Naive B cell (primary cell): ENCODE data around the gene INTS11. TPM values are rescaled to one million over a fixed set of nuclear protein-coding genes. Genes with fewer than 3 reads are reported as not detected.
"Not testable (repeated sequence)": the region's sequence is repeated elsewhere in the genome, so short reads cannot be mapped to it uniquely, and the experiment has no call there.

Source experiments
- ATAC-seq, 2 donors: fragments of 150-1000 bp; cut with Tn5 transposase; 2 replicates each; pipeline ENCODE4 v1.10.0; 2021; ENCODE audit warnings: low read depth in 2 of 2, mild to moderate bottlenecking in 2 of 2, moderate library complexity in 2 of 2
- DNase-seq: peaks from one replicate; pipeline ENCODE4 v3.0.0; 2022
- H3K27ac Mint-ChIP-seq, 6 donors: one replicate each; pipeline ENCODE4 v1.8.0; 2020 to 2022; ENCODE audit warnings: mild to moderate bottlenecking in 6 of 6, mixed read lengths in 6 of 6, moderate library complexity in 5 of 6, inconsistent platforms in 2 of 6
- H3K27me3 Mint-ChIP-seq, 3 donors: one replicate each; pipeline ENCODE4 v1.8.0; 2021 to 2022; ENCODE audit warnings: mixed read lengths in 3 of 3, mild to moderate bottlenecking in 1 of 3
- H3K36me3 Mint-ChIP-seq, 2 donors: one replicate each; pipeline ENCODE4 v1.8.0; 2020 to 2022; ENCODE audit warnings: mixed read lengths in 2 of 2, inconsistent platforms in 1 of 2, mild to moderate bottlenecking in 1 of 2
- H3K4me1 Mint-ChIP-seq, 3 donors: one replicate each; pipeline ENCODE4 v1.8.0; 2020 to 2022; ENCODE audit warnings: mixed read lengths in 3 of 3, inconsistent platforms in 1 of 3, mild to moderate bottlenecking in 1 of 3, moderate library complexity in 1 of 3
- H3K4me3 Mint-ChIP-seq, 8 donors: one replicate each; pipeline ENCODE4 v1.8.0; 2020 to 2022; ENCODE audit warnings: mild to moderate bottlenecking in 8 of 8, mixed read lengths in 8 of 8, moderate library complexity in 8 of 8, inconsistent platforms in 2 of 8
- H3K9me3 Mint-ChIP-seq, 7 donors: one replicate each; pipeline ENCODE4 v1.8.0; 2020 to 2022; ENCODE audit warnings: mixed read lengths in 7 of 7, mild to moderate bottlenecking in 5 of 7, inconsistent platforms in 2 of 7, moderate library complexity in 1 of 7
- polyA plus RNA-seq, 6 donors: library from polyadenylated mRNA; unstranded; fragments of 300-500 nt; fragmentation: Illumina TruSeq; gene quantifications; one replicate each; pipeline ENCODE4 v1.2.3, GENCODE V29; 2021; ENCODE audit warnings: low read depth in 6 of 6

Gene INTS11
- polyA plus RNA-seq: 10 to 100 TPM; 45.9 to 61.5 (median 54.3) TPM

DNA sequence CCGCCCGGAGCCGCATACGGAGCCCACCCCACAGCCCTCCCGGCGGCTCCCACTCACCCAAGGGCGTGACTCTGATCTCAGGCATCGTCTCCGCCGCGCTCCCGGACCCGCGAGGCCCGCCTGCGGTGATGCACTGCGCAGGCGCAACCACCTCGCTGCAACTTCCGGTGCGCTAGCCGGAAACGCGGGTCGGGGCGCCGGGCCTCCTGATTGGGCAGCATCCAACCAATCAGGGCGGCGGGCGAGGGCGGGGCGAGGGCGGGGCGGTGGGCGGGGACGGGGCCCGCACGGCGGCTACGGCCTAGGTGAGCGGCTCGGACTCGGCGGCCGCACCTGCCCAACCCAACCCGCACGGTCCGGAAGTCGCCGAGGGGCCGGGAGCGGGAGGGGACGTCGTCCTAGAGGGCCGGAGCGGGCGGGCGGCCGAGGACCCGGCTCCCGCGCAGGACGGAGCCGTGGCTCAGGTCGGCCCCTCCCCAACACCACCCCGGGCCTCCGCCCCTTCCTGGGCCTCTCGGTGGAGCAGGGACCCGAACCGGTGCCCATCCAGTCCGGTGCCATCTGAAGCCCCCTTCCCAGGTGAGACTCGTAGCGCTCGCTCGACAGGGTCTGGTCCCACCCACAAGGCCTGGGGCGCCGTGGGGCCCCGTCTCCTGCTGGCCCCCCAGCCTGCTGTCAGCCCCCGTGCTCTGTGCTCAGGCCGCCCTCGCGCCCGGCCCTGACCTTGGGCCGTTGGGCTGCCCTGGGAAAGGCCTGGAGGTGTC lies at the start of gene INTS11, which contains the start of gene CPTP:
Gene INTS11, minus strand, starts transcription at position 137 of the 764 bp plus-strand sequence. Its CDS starts 52 bp downstream, at position 85.
Gene CPTP, plus strand, starts transcription at position 279 of the 764 bp plus-strand sequence. CDS start 2,109 bp downstream, outside the sequence.
- Mint-ChIP-seq H3K27me3 (no peaks in the 10 kb centered on the region), H3K36me3 (no peaks in the 10 kb centered on the region), H3K4me1 (peaks cover 19 to 41% (median 26%) of the 10 kb centered on the region in 3 donors), H3K9me3 (no peaks in the 10 kb centered on the region), H3K27ac (peak within 1 kb of the TSS in 5 of 6 donors; percentile 2 to 98 (median 81)), H3K4me3 (peak within 1 kb of the TSS; percentile 85 to 96 (median 90))
- peak; percentile 94 for DNase-seq
- peak; percentile 87 to 91 for ATAC-seq

DNA sequence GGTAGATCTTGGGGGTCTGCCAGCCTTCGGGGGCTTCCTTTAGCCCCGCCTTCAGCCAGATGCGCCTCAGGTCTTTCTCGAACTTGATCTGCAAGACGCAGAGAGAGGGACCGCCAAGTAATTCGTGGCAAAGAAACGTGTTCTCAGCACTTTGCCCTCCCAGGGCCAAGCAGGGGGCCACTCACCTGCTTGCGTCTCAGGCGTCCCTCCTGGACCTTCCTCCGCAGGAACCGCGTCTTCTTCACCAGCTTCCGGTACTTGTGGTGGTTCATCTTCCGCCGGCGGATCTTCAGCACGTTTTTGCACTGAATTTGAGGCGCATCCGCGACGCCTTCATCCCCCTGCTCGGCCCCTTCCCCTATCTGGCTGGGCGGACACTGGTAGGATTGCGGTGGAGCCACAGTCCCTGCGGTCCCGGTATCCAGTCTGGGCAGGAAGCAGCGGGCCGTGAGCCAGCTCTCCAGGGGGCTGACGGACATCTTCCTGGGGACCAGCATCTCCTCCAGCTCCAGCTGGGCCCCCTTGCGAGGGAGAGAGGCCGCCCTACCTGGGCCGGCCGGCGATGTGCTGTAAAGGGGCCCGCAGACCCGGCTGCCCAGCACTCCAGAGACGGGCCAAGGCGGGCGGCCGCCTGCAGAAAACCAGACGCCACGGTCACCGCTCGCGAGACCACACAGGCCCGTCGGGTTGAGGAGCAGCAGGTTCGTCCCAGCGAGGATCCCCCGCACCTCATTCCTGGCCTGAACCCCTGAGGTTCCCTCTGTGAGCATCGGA lies 49.5 kb upstream of the INTS11 start:
- Mint-ChIP-seq H3K4me3 (peak overlapping the region; percentile 63 to 95 (median 92)), H3K36me3 (no peaks in the 10 kb centered on the region), H3K27ac (peak overlapping the region in 4 of 6 donors; percentile 24 to 97 (median 78)), H3K27me3 (no peaks in the 10 kb centered on the region), H3K4me1 (peaks cover 7 to 25% (median 18%) of the 10 kb centered on the region in 3 donors), H3K9me3 (no peaks in the 10 kb centered on the region)
- DNase-seq (no peak), ATAC-seq (no peak)

DNA sequence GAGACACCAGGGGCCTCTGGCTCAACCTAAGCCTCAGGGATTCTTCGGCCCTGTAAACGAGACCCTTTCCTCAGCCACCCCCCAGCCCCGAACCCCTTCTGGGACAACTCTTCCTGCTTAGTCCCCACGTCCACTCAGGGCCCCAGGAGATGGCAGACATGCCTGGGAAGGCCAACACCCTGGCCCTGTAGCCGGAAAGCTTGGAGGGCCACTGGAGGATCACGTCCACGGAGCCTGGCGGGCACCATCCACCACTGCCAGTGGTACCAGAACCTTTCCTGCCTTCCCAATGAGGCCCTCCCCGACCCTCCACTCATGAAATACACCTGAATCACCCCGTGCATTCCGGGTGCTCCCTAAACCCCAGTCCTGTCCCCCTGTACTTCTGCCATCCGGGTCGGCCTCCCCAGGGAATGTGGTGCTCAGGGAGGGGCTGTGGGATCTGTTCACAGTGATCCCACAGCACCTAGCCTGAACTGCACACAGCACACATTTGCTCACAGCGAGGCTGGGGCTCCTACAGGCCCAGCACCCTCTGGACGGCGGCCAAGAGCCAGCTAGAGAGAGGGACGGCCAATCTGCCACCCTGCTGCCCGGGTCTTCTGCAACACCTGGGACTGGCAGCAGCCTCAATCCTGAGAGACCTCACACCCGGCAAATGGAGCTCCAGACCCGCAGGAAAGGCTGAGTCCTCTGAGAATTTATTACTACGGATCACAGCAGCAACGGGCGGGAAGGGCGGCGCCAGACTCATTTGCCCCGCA lies 48.8 kb upstream of the INTS11 start:
- DNase-seq (no peak), ATAC-seq (no peak)
- H3K4me3 Mint-ChIP-seq: peak overlapping the region; percentile 30 to 95 (median 76)
- H3K9me3 Mint-ChIP-seq: no peaks in the 10 kb centered on the region
- no peaks in the 10 kb centered on the region for H3K27me3 Mint-ChIP-seq
- peak overlapping the region in 4 of 6 donors; percentile 19 to 97 (median 58) for H3K27ac Mint-ChIP-seq
- H3K4me1 Mint-ChIP-seq: peaks cover 7 to 25% (median 18%) of the 10 kb centered on the region in 3 donors
- no peaks in the 10 kb centered on the region for H3K36me3 Mint-ChIP-seq

DNA sequence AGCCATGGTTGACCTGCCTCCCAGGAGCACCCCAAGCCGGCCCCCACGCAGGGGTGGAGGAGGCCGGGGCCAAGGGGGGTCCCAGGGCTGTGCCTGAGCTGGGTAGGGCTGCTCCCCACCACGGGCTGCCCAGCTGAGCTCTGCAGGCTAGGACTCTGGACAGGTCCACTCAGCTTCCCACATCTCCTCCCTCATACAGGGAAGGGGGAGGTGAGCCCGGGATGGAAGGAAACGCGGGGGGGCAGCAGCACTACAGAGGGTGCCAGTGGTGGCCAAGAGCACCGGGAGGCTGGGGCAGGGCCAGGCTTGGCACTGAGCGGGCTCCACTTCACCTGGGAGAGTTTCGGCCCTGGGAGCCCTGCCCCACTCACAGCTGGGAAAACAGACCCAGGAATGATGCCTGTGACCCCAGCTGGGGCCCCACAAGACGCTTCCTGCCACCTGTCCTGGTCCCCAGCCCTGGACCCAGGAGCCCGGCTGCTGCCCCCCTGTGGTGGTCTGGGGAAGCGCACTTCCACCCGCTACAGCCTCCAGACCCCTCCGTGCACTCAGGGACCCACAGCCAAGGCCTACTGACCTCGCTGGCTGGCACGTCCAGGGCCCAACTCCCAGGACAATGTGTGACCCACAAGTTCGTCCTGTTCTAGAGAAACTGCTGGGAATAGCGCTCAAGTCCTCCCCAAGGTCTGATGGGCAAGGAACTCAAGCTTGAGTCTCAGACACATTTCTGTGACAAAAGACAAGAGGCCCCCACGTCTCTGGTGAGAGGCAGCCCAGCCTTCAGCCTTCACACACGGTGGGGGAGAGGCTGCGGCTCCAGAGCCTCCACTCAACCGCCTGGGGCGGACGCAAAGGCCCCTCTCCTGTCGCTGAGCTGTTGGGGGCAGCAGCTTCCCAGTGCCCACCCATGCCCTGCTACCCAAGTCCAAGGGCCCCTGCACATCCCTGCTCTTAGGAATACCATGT lies 47.6 kb upstream of the INTS11 start:
- H3K36me3 Mint-ChIP-seq: no peaks in the 10 kb centered on the region

DNA sequence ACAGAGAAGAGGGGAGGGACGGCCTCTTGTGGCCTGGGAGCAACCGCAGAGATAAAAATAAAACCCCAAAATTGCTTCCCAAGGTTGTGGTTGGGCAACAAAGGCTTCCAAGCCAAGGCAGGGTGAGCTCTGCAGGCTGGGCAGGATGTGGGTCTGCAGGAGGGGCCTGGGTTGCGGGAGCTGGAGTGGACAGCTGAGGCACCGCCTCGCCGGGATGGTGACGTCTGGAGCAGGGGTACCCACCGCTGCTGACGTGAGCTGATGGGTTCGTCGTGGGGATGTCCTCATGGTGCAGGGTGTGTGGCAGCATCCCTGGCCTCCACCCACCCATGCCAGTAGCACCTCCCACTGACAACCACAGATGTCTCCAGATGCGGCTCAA lies 46.9 kb upstream of the INTS11 start:
- DNase-seq (no peak), ATAC-seq (no peak)
- no peaks in the 10 kb centered on the region for H3K36me3 Mint-ChIP-seq
- no peaks in the 10 kb centered on the region for H3K9me3 Mint-ChIP-seq
- H3K4me3 Mint-ChIP-seq: peak overlapping the region in 1 of 8 donors; percentile 79
- peaks cover 7 to 24% (median 18%) of the 10 kb centered on the region in 3 donors for H3K4me1 Mint-ChIP-seq
- no peaks in the 10 kb centered on the region for H3K27me3 Mint-ChIP-seq
- H3K27ac Mint-ChIP-seq: no peak overlapping the region

More for the DNA sequence above, 47.6 kb upstream of the INTS11 start:
- peak; percentile 24 for ATAC-seq
- peak; percentile 73 for DNase-seq
- no peaks in the 10 kb centered on the region for H3K9me3 Mint-ChIP-seq
- no peaks in the 10 kb centered on the region for H3K27me3 Mint-ChIP-seq
- H3K27ac Mint-ChIP-seq: peak overlapping the region in 3 of 6 donors; percentile 14 to 60 (median 20)
- H3K4me1 Mint-ChIP-seq: peaks cover 7 to 25% (median 18%) of the 10 kb centered on the region in 3 donors
- H3K4me3 Mint-ChIP-seq: peak overlapping the region; percentile 9 to 79 (median 52)

DNA sequence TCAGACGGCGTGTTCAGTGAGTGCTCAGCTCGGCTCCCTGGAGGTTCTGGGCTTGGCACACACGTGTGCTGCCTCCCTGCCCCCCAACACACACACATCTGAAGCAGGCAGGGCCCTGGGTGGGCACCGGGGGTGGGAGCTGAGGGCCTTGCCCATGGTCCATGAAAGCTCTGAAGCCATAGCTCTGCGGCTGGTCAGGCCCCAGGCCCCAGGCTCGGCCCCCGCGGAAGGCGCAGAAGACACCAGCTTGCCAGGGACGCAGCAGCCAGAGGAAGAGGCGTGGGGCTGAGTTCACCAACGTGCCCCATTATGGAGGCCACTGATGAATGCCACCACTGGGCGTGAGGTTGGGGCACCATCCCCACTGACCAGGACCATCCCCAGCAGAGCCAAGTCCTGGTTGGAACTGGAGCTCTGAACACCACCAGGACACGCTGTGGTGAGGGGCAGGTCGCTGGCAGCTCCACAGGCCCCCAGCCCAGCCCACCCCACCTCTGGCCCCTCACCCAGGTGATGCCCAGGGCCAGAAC lies 46.4 kb upstream of the INTS11 start:
- ATAC-seq: no peak
- H3K4me1 Mint-ChIP-seq: peaks cover 7 to 20% (median 18%) of the 10 kb centered on the region in 3 donors
- H3K27ac Mint-ChIP-seq: no peak overlapping the region
- no peak for DNase-seq
- no peaks in the 10 kb centered on the region for H3K9me3 Mint-ChIP-seq
- peak overlapping the region in 1 of 8 donors; percentile 29 for H3K4me3 Mint-ChIP-seq
- no peaks in the 10 kb centered on the region for H3K36me3 Mint-ChIP-seq
- H3K27me3 Mint-ChIP-seq: no peaks in the 10 kb centered on the region

DNA sequence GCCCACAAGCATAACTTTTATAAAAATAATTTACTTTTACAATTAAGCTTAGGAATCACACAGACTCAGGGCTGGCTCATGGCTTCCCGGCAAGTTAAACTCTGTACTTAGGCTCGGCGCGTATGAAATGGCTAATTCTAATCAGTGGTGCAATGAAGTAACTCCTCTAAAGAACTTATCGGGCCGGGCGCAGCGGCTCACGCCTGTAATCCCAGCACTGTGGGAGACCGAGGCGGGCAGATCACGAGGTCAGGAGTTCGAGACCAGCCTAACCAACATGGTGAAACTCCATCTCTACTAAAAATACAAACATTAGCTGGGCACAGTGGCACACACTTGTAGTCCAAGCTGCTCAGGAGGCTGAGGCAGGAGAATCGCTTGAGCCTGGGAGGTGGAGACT lies 45.6 kb upstream of the INTS11 start:
- not testable (repeated sequence) for DNase-seq, ATAC-seq, H3K27me3 Mint-ChIP-seq, H3K9me3 Mint-ChIP-seq, H3K36me3 Mint-ChIP-seq
- H3K27ac Mint-ChIP-seq: peak overlapping the region in 1 of 6 donors; percentile 49
- peak overlapping the region in 1 of 8 donors; percentile 30 for H3K4me3 Mint-ChIP-seq
- peaks cover 3 to 18% (median 15%) of the 10 kb centered on the region in 3 donors for H3K4me1 Mint-ChIP-seq

DNA sequence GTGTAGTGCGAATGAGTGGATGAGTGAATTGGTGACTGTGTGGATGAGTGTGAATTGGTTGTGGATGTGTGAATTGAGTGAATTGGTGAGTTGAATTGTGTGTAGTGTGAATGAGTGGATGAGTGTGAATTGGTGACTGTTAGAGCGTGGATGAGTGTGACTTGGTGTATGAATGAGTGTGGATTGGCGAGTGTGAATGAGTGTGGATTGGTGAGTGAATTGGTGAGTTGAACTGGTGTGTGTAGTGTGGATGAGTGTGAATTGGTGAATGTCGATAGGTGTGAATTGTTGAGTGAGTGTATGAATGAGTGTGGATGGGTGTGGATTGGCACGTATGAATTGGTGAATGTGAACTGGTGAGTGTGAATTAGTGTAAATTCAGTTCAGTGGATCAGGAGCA lies 42.9 kb upstream of the INTS11 start:
- DNase-seq (no peak), ATAC-seq (no peak)
- Mint-ChIP-seq H3K27me3 (peaks cover 0 to under 1% (median under 1%) of the 10 kb centered on the region in 3 donors), H3K4me1 (peaks cover 0 to 2% (median 0%) of the 10 kb centered on the region in 3 donors), H3K27ac (no peak overlapping the region), H3K9me3 (no peaks in the 10 kb centered on the region), H3K36me3 (no peaks in the 10 kb centered on the region), H3K4me3 (no peak overlapping the region)

DNA sequence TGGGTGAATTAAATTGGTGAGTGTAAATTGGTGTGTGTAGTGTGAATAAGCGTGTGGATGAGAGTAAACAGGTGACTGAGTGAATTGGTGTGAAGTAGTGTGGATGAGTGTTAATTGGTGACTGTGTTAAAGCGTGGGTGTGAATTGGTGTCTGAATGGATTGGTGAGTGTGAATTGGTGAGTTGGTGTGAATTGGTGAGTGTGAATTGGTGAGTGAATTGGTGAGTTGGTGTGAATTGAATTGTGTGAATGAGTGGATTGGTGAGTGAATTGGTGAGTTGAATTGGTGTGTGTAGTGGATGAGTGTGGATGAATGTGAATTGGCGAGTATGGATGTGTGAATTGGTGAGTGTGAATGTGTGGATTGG lies 42.2 kb upstream of the INTS11 start:
- Mint-ChIP-seq H3K4me1 (no peaks in the 10 kb centered on the region), H3K36me3 (no peaks in the 10 kb centered on the region), H3K27me3 (peaks cover 0 to 7% (median 5%) of the 10 kb centered on the region in 3 donors), H3K4me3 (no peak overlapping the region), H3K27ac (no peak overlapping the region), H3K9me3 (no peaks in the 10 kb centered on the region)
- DNase-seq: no peak
- ATAC-seq: no peak

DNA sequence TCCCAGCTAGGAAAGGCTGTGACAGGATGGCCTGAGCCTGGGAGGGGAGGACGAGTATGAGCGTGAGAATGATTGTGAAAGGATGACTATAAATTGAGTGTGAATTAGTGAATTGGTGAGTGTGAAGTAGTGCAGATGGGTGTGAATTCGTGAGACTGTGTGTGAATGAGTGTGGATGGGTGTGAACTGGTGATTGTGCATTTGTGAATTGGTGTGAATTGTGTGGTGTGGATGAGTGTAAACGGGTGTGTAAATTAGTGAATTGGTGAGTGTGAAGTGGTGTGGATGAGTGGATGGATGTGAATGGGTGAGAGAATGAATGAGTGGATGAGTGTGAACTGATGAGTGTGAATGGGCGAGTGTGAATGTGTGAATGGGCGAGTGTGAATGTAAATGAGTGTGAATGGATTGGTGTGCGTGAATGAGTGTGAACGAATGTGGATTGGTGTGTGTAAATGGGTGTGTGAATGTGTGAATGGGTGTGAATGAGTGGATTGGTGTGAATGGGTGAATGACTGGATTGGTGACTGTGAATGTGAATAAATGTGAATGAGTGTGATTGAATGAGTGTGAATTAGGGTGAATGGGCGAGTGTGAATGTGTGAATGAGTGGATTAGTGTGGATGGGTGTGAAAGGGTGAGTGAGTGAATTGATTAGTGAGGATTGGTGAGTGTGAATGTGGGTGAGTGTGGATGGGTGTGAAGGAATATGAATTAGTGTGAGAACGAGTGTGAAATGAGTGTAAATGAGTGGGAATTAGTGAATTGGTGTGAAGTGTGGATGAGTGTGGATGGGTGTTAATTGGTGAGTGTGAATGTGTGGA lies 41.6 kb upstream of the INTS11 start:
- Mint-ChIP-seq H3K27ac (no peak overlapping the region), H3K4me1 (peaks cover 0 to under 1% (median 0%) of the 10 kb centered on the region in 3 donors), H3K36me3 (peaks cover 0 to 2% of the 10 kb centered on the region in 2 donors), H3K27me3 (peaks cover 3 to 9% (median 7%) of the 10 kb centered on the region in 3 donors), H3K4me3 (no peak overlapping the region), H3K9me3 (no peaks in the 10 kb centered on the region)
- DNase-seq (no peak), ATAC-seq (no peak)

DNA sequence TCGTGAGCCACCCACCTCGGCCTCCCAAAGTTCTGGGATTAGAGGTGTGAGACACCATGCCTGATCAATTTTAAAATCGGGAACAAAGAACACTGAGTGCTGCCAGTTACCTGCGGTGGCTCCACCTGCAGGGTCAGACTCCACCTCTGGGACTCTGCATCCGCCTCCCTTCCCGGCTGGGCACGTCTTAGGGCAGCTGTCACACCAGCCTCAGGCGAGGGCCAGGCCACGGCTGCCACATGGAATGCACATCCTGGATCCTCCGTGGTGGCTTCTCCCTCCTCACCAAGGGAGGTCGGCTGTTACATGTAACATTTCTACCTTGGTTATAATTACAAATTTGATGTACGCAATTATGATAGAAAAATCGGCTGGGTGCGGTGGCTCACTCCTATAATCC lies 39.8 kb upstream of the INTS11 start:
- DNase-seq: no peak
- H3K27ac Mint-ChIP-seq: no peak overlapping the region
- H3K9me3 Mint-ChIP-seq: no peaks in the 10 kb centered on the region
- no peak for ATAC-seq
- H3K36me3 Mint-ChIP-seq: peaks cover 0 to 8% of the 10 kb centered on the region in 2 donors
- H3K4me1 Mint-ChIP-seq: peaks cover under 1 to 7% (median 2%) of the 10 kb centered on the region in 3 donors
- peak overlapping the region in 1 of 8 donors; percentile 81 for H3K4me3 Mint-ChIP-seq
- peaks cover 15 to 24% (median 17%) of the 10 kb centered on the region in 3 donors for H3K27me3 Mint-ChIP-seq
